Endodermal cell (in vitro differentiated cells): Measurements from ENCODE around the gene TAGAP. TPM values are rescaled to one million over a fixed set of nuclear protein-coding genes. Genes with fewer than 3 reads are reported as not detected.

Experiments
- DNase-seq: peaks from one replicate; pipeline ENCODE4 v3.0.0-alpha.2; 2017
- H3K27ac ChIP-seq: 2 replicates; pipeline ENCODE4 v1.5.1; 2013; ENCODE audit warnings: mild to moderate bottlenecking, low read depth, low read length, moderate library complexity
- H3K27me3 ChIP-seq: 2 replicates; pipeline ENCODE4 v1.6.1; 2013; ENCODE audit warnings: mild to moderate bottlenecking, low read length, moderate library complexity; ENCODE audit not compliant: insufficient read depth, control insufficient read depth, poor library complexity, severe bottlenecking
- H3K36me3 ChIP-seq: 2 replicates; pipeline ENCODE4 v1.7.0; 2013; ENCODE audit warnings: mild to moderate bottlenecking, low read length, moderate library complexity; ENCODE audit not compliant: control insufficient read depth, insufficient read depth
- H3K4me1 ChIP-seq: one replicate; pipeline ENCODE4 v1.7.0; 2013; ENCODE audit warnings: low read length; ENCODE audit not compliant: control insufficient read depth, insufficient read depth
- H3K4me3 ChIP-seq: 2 replicates; pipeline ENCODE4 v1.5.1; 2013; ENCODE audit warnings: mild to moderate bottlenecking, low read length, moderate library complexity
- H3K9ac ChIP-seq: 2 replicates; pipeline ENCODE4 v1.6.1; 2013; ENCODE audit warnings: mild to moderate bottlenecking, low read length, moderate library complexity; ENCODE audit not compliant: poor library complexity, severe bottlenecking; ENCODE audit errors: extremely low read depth
- H3K9me3 ChIP-seq: 2 replicates; pipeline ENCODE4 v1.6.1; 2013; ENCODE audit warnings: mild to moderate bottlenecking, low read length, moderate library complexity; ENCODE audit not compliant: control insufficient read depth
- H3K27ac Mint-ChIP-seq: 2 replicates; pipeline ENCODE4 v1.8.0; 2020; ENCODE audit warnings: mixed read lengths
- H3K27me3 Mint-ChIP-seq: 2 replicates; pipeline ENCODE4 v1.8.0; 2021; ENCODE audit warnings: mild to moderate bottlenecking, mixed read lengths; ENCODE audit not compliant: insufficient read depth
- H3K36me3 Mint-ChIP-seq: 2 replicates; pipeline ENCODE4 v1.8.0; 2020; ENCODE audit warnings: low read depth, mixed read lengths
- H3K4me1 Mint-ChIP-seq: 2 replicates; pipeline ENCODE4 v1.8.0; 2020; ENCODE audit warnings: mixed read lengths
- H3K4me3 Mint-ChIP-seq: 2 replicates; pipeline ENCODE4 v1.8.0; 2020; ENCODE audit warnings: mild to moderate bottlenecking, moderate library complexity, mixed read lengths
- H3K9me3 Mint-ChIP-seq: 2 replicates; pipeline ENCODE4 v1.8.0; 2020; ENCODE audit warnings: mild to moderate bottlenecking, mixed read lengths
- CTCF ChIP-seq: fragments of 200-600 bp; sonication (generic); conservative IDR thresholded peaks from 2 replicates; pipeline ENCODE4 v1.5.0; 2021; ENCODE audit warnings: antibody characterized with exemption, mild to moderate bottlenecking
- WGBS, 2 experiments: methylation state at CpG; one replicate each; pipeline versions ENCODE4 v1.1.5 to v1.1.7; 2013; ENCODE audit warnings: missing lambda C conversion rate in 2 of 2, mixed read lengths in 1 of 2; ENCODE audit not compliant: insufficient coverage in 1 of 2, insufficient read length in 1 of 2; 5-methylcytosine and 5-hydroxymethylcytosine counted together
- total RNA-seq, 2 donors: library from RNA; stranded (reverse); fragmentation: NEBNext Ultra II Directional in 1 of 2; extraction: Animal tissue kit (Norgen Biotek cat#: 25700) in 1 of 2; gene quantifications; 2 replicates in 1 of 2; 3 replicates in 1 of 2; pipeline ENCODE4 v1.2.1, GENCODE V29; 2021

The TAGAP gene
- total RNA-seq, 2 donors from 2014 or later = 0.24 TPM; not detected in 1

- Mint-ChIP-seq H3K9me3 (peaks cover 20% of the 10 kb centered on the region), H3K4me1 (no peaks in the 10 kb centered on the region), H3K36me3 (no peaks in the 10 kb centered on the region)
Observed at GRCh38 chr6:159020011-159020410, 24.8 kb downstream of the TAGAP start.

GRCh38 chr6:159017757-159018559, 26.8 kb downstream of the TAGAP start:
- Histone ChIP-seq H3K36me3 (no peaks in the 10 kb centered on the region), H3K27ac (no peak overlapping the region), H3K9ac (no peak overlapping the region), H3K9me3 (peaks cover 10% of the 10 kb centered on the region), H3K4me1 (no peaks in the 10 kb centered on the region), H3K4me3 (no peak overlapping the region), H3K27me3 (no peaks in the 10 kb centered on the region)
- Mint-ChIP-seq H3K27ac (no peak overlapping the region), H3K36me3 (no peaks in the 10 kb centered on the region), H3K9me3 (peaks cover 7% of the 10 kb centered on the region), H3K4me1 (no peaks in the 10 kb centered on the region), H3K4me3 (no peak overlapping the region), H3K27me3 (no peaks in the 10 kb centered on the region)
- no peak for DNase-seq
- TF ChIP-seq CTCF = no peak
- WGBS, 2 experiments = 92 to 93% methylated on average over 2 to 3 of the region's 3 CpGs

More at GRCh38 chr6:159020011-159020410, 24.8 kb downstream of the TAGAP start:
- Mint-ChIP-seq H3K4me3 (no peak overlapping the region), H3K27me3 (no peaks in the 10 kb centered on the region), H3K27ac (no peak overlapping the region)
- TF ChIP-seq CTCF = no peak
- H3K36me3 ChIP-seq = no peaks in the 10 kb centered on the region
- no peak overlapping the region for H3K9ac ChIP-seq
- H3K9me3 ChIP-seq = peaks cover 20% of the 10 kb centered on the region
- no peak overlapping the region for H3K4me3 ChIP-seq
- no peaks in the 10 kb centered on the region for H3K4me1 ChIP-seq
- 91 to 95% methylated on average over 2 of the region's 2 CpGs for WGBS, 2 experiments
- no peak for DNase-seq
- no peak overlapping the region for H3K27ac ChIP-seq
- no peaks in the 10 kb centered on the region for H3K27me3 ChIP-seq

GRCh38 chr6:159014406-159014805, 30.4 kb downstream of the TAGAP start:
- DNase-seq = no peak
- Mint-ChIP-seq H3K27me3 (no peaks in the 10 kb centered on the region), H3K36me3 (no peaks in the 10 kb centered on the region), H3K27ac (no peak overlapping the region), H3K4me3 (no peak overlapping the region), H3K9me3 (peaks cover 7% of the 10 kb centered on the region), H3K4me1 (no peaks in the 10 kb centered on the region)
- Histone ChIP-seq H3K27me3 (no peaks in the 10 kb centered on the region), H3K36me3 (no peaks in the 10 kb centered on the region), H3K4me1 (no peaks in the 10 kb centered on the region), H3K4me3 (no peak overlapping the region), H3K9ac (no peak overlapping the region), H3K27ac (no peak overlapping the region), H3K9me3 (peaks cover 10% of the 10 kb centered on the region)
- TF ChIP-seq CTCF = no peak
